Suprapubic skin (tissue), 4 donors: ENCODE results near the gene HBS1L. TPM values are rescaled to one million over a fixed set of nuclear protein-coding genes. Genes with fewer than 3 reads are reported as not detected.

ENCODE experiments used
- DNase-seq, 2 donors: peaks; one replicate each; pipeline ENCODE4 v3.0.0-alpha.2; 2019; ENCODE audit warnings: low spot score in 2 of 2
- H3K27ac ChIP-seq: fragments of 200-600 bp; sonication (generic); one replicate; pipeline ENCODE4 v1.5.1; 2019
- H3K27me3 ChIP-seq: fragments of 200-600 bp; sonication (generic); one replicate; pipeline ENCODE4 v1.5.1; 2019
- H3K36me3 ChIP-seq: fragments of 200-600 bp; sonication (generic); one replicate; pipeline ENCODE4 v1.5.1; 2019
- H3K4me1 ChIP-seq: fragments of 200-600 bp; sonication (generic); one replicate; pipeline ENCODE4 v1.5.1; 2019
- H3K4me3 ChIP-seq: fragments of 200-600 bp; sonication (generic); one replicate; pipeline ENCODE4 v1.5.1; 2019; ENCODE audit warnings: mild to moderate bottlenecking
- H3K9me3 ChIP-seq: fragments of 200-600 bp; sonication (generic); one replicate; pipeline ENCODE4 v1.5.1; 2019
- CTCF ChIP-seq, 2 donors: fragments of 200-600 bp in 1 of 2; fragments of 450-650 bp in 1 of 2; sonication (generic) in 1 of 2; IDR thresholded peaks; one replicate each; pipeline ENCODE4 v1.5.1; 2016 to 2019; ENCODE audit warnings: antibody characterized with exemption in 2 of 2, mild to moderate bottlenecking in 1 of 2, moderate library complexity in 1 of 2
- EP300 ChIP-seq: sonication (generic); formaldehyde crosslinking; IDR thresholded peaks from one replicate; pipeline ENCODE4 v1.6.1; 2017; ENCODE audit warnings: antibody characterized with exemption
- POLR2A ChIP-seq, 2 donors: fragments of 450-650 bp; IDR thresholded peaks; one replicate each; pipeline ENCODE4 v1.6.1; 2017; ENCODE audit warnings: antibody characterized with exemption in 2 of 2, mild to moderate bottlenecking in 2 of 2, moderate library complexity in 2 of 2
- POLR2AphosphoS5 ChIP-seq, 3 donors: sonication (generic); formaldehyde crosslinking; IDR thresholded peaks; one replicate each; pipeline ENCODE4 v1.6.1; 2017; ENCODE audit warnings: antibody characterized with exemption in 3 of 3
- WGBS: methylation state at CpG from one replicate; pipeline ENCODE4 v1.1.5; 2018; 5-methylcytosine and 5-hydroxymethylcytosine counted together
- total RNA-seq, 4 donors: library from RNA; depleted of rRNA; stranded (reverse); fragments of >200 nt; gene quantifications; one replicate each; pipeline ENCODE4 v1.1.0, GENCODE V29; 2016

The HBS1L gene
- total RNA-seq, 4 donors from 2014 or later: 33.9 to 43.0 (median 36.1) TPM

GRCh38 chr6:134948142-134948541, 106.5 kb downstream of the HBS1L start:
- H3K27ac ChIP-seq: no peak overlapping the region
- TF ChIP-seq POLR2A (IDR thresholded peaks at IDR 0.05) (no peak), EP300 (no peak), POLR2AphosphoS5 (IDR thresholded peaks at IDR 0.05) (no peak), CTCF (IDR thresholded peaks at IDR 0.05) (no peak)
- H3K4me3 ChIP-seq: no peak overlapping the region
- H3K9me3 ChIP-seq: peaks cover 3% of the 10 kb centered on the region
- no peaks in the 10 kb centered on the region for H3K4me1 ChIP-seq
- no peak for DNase-seq
- H3K36me3 ChIP-seq: no peaks in the 10 kb centered on the region
- no peaks in the 10 kb centered on the region for H3K27me3 ChIP-seq

GRCh38 chr6:134945045-134945444, 109.6 kb downstream of the HBS1L start:
- H3K36me3 ChIP-seq: no peaks in the 10 kb centered on the region
- no peak for DNase-seq
- H3K9me3 ChIP-seq: peaks cover 3% of the 10 kb centered on the region
- H3K4me3 ChIP-seq: no peak overlapping the region
- TF ChIP-seq CTCF (IDR thresholded peaks at IDR 0.05) (no peak), POLR2AphosphoS5 (IDR thresholded peaks at IDR 0.05) (no peak), POLR2A (IDR thresholded peaks at IDR 0.05) (no peak), EP300 (no peak)
- no peaks in the 10 kb centered on the region for H3K27me3 ChIP-seq
- no peak overlapping the region for H3K27ac ChIP-seq
- H3K4me1 ChIP-seq: no peaks in the 10 kb centered on the region

GRCh38 chr6:134943522-134944111, 111.0 kb downstream of the HBS1L start:
- TF ChIP-seq EP300 (no peak), POLR2A (IDR thresholded peaks at IDR 0.05) (no peak)
- Histone ChIP-seq H3K4me3 (no peak overlapping the region), H3K9me3 (peaks cover 3% of the 10 kb centered on the region), H3K36me3 (no peaks in the 10 kb centered on the region), H3K27ac (no peak overlapping the region), H3K27me3 (no peaks in the 10 kb centered on the region), H3K4me1 (no peaks in the 10 kb centered on the region)
- WGBS: 91% methylated on average over 9 of the region's 9 CpGs
- DNase-seq: no peak

GRCh38 chr6:134938896-134939295, 115.7 kb downstream of the HBS1L start:
- H3K36me3 ChIP-seq: no peaks in the 10 kb centered on the region
- H3K27ac ChIP-seq: no peak overlapping the region
- H3K4me3 ChIP-seq: no peak overlapping the region
- no peaks in the 10 kb centered on the region for H3K9me3 ChIP-seq
- no peaks in the 10 kb centered on the region for H3K4me1 ChIP-seq
- no peaks in the 10 kb centered on the region for H3K27me3 ChIP-seq
- no peak for DNase-seq
- no peak for TF ChIP-seq POLR2A (IDR thresholded peaks at IDR 0.05)
- no peak for TF ChIP-seq CTCF (IDR thresholded peaks at IDR 0.05)
- TF ChIP-seq POLR2AphosphoS5 (IDR thresholded peaks at IDR 0.05): no peak
- TF ChIP-seq EP300: no peak
- WGBS: 83% methylated on average over 5 of the region's 5 CpGs

- Histone ChIP-seq H3K36me3 (no peaks in the 10 kb centered on the region), H3K9me3 (no peaks in the 10 kb centered on the region), H3K27ac (no peak overlapping the region), H3K4me1 (no peaks in the 10 kb centered on the region), H3K4me3 (no peak overlapping the region), H3K27me3 (no peaks in the 10 kb centered on the region)
- no peak for TF ChIP-seq POLR2AphosphoS5 (IDR thresholded peaks at IDR 0.05)
- TF ChIP-seq POLR2A (IDR thresholded peaks at IDR 0.05): no peak
- no peak for TF ChIP-seq EP300
- TF ChIP-seq CTCF (IDR thresholded peaks at IDR 0.05): no peak
- no peak for DNase-seq
- WGBS: 86% methylated on average over 5 of the region's 5 CpGs
These were observed 117.2 kb downstream of the HBS1L start for GRCh38 chr6:134937426-134937825.

GRCh38 chr6:134936931-134937330, 117.7 kb downstream of the HBS1L start:
- no peak for TF ChIP-seq POLR2AphosphoS5 (IDR thresholded peaks at IDR 0.05)
- Histone ChIP-seq H3K27ac (no peak overlapping the region), H3K36me3 (no peaks in the 10 kb centered on the region), H3K27me3 (no peaks in the 10 kb centered on the region), H3K9me3 (no peaks in the 10 kb centered on the region), H3K4me3 (no peak overlapping the region), H3K4me1 (no peaks in the 10 kb centered on the region)
- WGBS: 73% methylated on average over 5 of the region's 5 CpGs
- no peak for DNase-seq
